CD4-positive, alpha-beta T cell treated with Interleukin-12 subunit alpha and Interleukin-12 subunit beta, for 1 hour (primary cell): ENCODE results near the gene EEF1A2.
A peak's percentile ranks its signal among the peaks of the same experiment; 100 is the strongest.
"Not testable (repeated sequence)": the region's sequence is repeated elsewhere in the genome, so short reads cannot be mapped to it uniquely, and the experiment has no call there.

Experiments
- DNase-seq: peaks from one replicate; pipeline ENCODE4 v3.0.0-alpha.2; 2020

The EEF1A2 gene

DNA sequence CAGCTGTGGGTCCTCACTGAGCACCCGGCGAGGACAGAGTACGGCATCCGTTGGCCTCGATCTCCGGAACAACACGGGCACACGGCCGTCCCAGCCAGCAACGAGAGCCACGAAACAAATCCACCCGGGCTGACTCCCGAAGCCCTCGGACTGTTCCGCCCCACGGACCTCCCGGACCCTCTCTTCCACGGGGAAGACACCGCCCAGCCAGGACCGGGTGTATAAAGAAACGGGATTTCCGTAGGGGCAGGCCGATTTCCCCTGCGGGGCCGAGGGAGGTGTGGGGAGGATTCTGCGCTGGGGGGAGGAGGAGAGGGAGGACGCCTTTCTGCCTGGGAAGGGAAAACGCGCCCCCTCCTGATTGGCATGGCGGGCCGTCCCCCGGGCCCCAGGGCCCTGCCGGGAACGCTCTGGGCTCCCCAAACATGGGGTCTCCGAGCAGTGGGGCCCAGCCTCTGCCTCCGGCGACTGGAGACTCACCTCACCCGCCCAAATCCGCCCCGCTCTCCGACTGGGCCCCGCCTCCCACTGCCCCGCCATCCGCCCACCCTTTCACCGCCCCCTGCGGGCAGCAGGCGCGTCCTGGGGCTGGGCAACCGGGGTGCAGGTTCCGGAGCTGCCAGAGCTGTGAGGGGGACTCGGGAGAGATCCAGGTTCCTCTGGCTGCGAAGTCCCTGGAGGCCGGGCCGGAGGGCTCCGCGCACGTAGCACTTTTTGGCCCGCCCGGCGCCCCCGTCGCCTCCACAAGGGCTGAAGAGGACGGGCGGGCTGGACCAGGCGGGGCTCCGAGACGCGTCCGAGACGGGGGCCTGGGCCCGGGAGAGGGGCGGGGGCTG, 21.0 kb upstream of the EEF1A2 start:
- DNase-seq = peak; percentile 76

DNA sequence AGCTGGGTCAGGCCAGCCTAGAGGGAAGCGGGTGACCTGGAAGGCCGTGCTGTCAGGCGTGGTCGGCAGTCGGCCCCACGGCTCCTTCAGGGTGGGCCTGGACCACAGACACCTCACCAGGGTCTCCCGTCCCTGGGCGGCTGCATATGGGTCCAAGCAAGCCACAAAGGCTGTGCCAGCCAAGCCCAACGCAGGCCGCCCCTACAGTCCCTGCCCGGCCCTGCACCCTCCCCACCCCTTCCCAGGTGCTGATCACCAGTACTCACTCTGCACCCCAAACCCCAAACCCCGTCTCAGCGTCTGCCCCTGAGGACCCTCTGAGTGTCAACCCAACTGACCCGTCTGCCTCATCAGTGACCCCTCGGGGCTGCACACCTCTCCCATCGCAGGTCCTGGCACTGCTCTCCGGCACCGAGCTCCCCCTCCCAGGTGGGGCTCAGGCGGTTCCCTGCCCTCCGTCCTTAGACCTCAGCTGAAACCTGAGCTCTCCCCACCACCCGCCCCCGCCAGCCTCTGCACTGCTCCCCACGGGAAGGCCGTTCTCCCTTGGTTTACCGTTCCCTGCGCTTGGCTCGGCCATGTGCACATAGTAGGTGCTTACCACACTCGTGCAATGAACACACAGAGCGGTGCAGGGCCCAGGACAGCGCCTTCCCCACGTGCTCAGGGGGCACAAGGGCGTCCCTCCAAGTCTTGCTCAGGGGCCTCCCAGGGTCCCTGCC, 20.2 kb upstream of the EEF1A2 start:
- DNase-seq = no peak

DNA sequence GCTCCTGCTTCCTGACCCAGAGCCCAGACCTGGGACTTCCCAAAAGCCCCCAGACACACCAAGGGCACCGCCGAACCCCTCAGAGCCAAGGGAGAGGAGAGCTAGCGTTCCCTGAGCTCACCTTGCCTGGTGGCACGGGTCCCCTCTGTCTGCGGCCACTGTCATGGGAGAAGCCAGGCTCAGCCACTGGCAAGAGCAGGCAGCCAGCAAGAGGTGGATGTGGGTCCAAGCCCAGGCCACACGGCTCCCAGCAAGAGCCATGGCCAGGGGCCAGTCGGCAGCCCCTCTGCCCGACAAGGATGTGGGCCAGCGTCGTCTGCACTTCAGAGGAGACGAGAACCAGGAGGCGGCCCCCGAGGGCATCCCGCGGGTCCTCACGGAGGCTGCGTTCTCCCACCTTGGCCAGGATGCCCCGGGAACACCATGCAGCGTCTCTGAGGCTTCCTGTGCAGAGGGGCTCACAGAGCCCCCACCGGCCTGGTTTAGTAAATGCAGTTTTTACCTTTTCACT, 19.5 kb upstream of the EEF1A2 start:
- DNase-seq = no peak

DNA sequence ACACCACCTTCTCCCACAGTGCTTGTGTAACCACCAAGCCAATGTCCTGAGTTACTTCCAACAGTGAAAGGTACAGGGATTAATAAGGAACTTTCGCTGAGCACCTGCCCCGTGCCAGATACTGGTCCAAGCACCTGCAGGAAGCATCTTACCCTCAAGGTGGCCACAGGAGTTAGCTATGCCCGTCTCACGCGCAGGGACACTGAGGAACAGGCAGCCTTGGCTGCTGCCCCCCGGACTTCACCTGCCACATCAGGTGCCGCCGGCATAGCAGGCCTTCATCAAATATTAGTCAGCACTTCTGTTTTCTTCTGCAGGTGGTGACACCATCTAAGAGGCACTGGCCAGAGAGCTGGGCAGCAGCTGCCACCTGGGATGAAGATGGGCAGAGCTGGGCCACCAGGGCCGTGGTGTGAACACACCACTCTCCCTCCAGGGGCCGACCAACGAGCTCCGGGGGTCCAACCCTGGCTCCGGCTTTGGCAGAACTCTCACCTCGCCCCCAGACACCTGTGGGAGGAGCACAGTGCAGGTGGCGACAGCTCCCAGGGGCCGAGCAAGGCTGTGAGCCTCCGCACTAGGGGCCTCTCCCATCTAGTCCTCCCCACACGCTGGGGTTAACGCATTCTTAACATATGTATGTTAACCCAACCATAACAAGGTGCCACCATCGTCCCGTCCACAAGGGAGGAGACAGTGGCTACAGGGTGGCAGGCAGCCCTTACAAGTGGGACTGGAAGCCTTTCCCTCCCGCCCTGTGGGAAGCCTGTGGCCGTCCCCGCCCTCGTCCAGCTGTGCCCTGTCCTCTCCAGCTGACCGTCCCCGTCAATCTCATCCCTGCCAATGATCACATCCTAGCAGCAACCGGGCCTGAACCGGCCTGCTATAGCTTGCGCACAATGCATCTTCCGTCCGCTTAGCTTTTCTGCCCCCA, 18.8 kb upstream of the EEF1A2 start:
- DNase-seq = no peak

DNA sequence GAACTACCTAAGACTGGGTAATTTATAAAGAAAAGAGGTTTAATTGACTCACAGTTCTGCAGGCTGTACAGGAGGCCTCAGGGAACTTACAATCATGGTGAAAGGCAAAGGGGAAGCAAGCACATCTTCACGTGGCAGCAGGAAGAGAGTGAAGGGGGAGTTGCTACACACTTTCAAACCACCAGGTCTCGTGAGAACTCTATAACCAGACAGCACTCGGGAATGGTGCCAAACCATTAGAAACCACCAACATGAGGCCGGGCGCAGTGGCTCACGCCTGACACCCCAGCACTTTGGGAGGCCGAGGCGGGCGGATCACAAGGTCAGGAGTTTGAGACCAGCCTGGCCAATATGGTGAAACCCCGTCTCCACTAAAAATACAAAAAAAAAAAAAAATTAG, 15.6 kb upstream of the EEF1A2 start:
- DNase-seq = not testable (repeated sequence)

DNA sequence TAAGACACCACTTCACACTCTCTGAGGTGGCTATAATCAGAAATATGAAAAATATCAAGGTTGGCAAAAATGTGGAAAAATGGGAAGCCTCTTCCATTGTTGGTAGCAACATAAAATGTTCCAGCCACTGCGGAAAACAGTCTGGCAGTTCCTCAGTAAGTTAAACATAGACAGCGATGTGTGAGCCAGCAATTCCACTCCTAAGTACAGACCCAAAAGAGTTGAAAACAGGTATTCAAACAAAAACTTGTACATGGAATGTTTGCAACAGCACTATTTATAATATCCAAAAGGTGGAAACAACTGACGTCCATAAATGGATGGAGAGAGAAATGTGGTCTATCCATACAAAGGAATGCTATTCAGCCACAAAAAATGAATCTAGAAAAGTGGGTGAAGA, 14.3 kb upstream of the EEF1A2 start:
- DNase-seq = no peak

DNA sequence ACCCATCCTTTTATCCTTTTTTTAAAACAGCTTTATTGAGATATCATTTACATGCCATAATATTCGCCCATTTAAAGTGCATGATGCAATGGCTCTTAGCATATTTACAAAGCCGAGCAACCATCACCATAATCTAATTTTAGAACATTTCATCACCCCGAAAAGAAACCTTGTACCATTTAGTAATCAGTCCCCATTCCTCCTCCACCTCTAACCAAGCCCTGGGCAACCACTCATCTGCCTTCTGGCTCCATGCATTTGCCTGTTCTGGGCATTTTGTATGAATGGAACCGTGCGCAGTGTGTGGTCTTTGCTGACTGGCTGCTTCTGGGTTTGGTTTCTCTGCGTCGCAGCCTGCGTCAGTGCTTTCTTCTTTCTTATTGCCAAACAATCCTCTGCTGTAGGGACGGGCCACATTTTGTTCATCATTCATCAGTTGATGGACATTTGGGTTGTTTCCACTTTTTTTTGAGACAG, 10.2 kb upstream of the EEF1A2 start:
- no peak for DNase-seq

DNA sequence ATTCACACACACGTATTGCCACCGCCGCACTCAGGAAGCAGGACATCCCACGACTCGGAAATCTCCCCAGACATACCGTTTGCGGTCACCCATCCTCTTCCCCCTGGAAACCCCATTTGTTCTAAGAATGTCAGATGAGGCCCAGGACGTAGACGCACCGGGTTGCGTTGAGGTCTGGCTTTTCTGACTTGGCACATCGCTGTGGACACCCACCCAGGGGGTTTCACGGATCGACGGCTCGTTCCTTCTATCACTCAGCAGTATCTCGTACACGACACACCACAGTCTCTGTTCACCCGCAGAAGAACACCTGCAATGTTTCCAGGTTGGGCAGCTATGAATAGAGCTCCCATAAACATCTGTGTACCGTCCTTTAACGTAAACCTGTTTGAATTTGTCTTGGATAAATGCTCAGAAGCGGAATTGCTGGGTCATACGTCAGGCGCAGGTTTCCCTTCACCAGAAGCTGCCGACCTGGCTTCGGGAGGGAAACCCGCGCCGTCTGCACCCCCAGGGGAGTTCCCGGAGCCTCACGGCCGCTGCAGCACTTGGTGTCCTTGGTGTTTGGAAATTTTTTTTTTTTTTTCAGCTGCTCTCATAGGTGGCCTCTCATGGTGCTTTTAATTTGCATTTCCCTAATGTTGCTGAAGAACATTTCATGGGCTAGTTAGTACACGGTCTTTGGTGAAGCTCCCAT, 9.3 kb upstream of the EEF1A2 start:
- DNase-seq = no peak

DNA sequence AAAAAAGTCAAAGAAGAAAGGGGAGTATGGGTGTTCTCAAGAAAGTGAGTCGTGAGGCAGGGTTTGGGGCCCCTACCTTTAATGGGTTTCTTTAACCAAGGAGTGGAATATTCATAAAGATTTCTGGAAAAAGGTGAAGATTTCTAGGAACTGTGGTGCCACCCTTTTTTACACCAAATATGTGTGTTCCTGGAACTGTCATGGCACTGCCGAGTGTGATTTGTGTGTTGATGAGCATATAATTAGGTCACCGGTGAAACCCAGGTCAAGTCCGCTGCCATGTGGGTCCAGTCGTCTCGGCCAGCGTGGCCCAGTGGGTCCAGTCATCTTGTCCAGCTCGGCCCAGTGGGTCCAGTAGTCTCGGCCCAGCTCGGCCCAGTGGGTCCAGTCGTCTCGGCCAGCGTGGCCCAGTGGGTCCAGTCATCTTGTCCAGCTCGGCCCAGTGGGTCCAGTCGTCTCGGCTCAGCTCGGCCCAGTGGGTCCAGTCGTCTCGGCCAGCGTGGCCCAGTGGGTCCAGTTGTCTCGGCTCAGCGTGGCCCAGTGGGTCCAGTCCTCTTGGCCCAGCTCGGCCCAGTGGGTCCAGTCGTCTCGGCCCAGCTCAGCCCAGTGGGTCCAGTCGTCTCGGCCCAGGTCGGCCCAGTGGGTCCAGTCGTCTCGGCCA, 8.3 kb upstream of the EEF1A2 start:
- no peak for DNase-seq

DNA sequence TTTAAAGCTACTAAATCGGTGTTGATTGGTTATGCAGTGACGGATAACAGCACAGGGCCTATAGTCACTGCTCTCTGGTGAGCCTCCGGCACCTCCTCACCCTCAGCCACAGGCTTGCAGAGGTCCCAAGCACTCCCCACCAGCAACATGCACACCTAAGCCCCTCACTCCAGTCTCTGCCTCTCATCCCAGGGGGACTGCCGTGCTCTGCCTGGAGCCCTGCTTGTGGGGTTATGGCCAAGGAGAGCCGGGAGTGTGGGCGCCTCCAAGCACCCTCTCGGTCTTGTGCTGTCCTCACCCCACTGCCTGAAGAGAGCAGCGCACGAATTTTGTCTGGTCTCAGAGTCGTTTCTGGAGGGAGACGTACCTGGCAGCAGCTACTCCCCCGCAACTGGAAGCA, 6.8 kb upstream of the EEF1A2 start:
- DNase-seq = no peak

DNA sequence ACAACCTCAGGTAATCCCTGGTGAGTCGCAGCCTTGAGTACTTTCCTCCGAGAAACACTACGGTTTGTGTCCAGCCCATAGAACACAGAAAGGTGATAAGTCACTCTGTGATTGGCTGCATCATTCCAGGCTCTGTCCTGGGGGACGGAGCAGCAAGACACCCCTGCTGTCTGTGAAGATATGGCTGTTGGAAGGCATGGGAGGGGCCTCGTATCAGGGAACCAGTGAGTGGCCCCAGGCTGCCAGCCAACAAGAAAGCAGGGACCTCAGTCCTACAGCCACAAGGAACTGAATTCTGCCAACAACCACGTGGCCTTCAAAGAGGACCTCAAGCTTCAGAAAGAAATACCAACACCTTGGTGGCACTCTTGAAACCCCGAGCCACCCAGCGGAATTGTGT, 6.4 kb upstream of the EEF1A2 start:
- no peak for DNase-seq

DNA sequence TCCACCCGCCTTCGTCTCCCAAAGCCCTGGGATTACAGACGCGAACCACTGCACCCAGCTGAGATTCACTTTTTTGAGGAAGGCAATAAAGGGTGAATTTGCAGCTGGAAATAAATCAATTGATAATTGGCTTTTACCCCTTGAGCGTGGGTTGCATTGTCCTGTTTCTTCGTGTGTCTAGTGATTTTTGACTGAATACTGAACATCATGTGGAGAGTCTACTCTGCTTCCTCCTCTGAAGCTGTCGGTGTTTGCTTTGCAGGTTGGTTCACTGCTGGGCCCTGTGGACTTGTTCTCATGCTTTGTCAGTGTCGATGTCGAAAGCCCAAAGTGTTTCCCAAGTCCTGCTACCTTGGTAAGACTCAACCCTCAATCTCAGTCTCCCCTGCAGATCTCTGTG, 5.8 kb upstream of the EEF1A2 start:
- DNase-seq = no peak

DNA sequence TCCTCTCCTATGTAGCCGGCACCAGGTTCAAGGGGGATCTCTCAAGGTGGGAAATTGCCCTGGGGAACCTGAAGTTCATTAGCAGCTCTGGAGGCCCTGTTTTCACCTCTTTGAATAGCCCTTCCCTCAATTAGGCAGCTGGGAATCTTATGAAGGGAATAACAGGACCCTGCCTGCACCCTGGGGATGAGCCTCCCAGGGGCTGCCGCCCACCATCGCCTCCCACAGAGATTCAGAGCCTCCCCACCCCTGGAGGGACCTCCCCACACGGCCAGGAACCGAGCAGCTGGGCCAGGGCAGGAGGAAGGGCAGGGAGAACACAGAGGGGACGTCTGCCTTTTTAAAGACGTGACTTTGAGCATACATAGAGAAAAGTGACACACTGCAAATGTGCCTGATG, 4.6 kb upstream of the EEF1A2 start:
- no peak for DNase-seq

DNA sequence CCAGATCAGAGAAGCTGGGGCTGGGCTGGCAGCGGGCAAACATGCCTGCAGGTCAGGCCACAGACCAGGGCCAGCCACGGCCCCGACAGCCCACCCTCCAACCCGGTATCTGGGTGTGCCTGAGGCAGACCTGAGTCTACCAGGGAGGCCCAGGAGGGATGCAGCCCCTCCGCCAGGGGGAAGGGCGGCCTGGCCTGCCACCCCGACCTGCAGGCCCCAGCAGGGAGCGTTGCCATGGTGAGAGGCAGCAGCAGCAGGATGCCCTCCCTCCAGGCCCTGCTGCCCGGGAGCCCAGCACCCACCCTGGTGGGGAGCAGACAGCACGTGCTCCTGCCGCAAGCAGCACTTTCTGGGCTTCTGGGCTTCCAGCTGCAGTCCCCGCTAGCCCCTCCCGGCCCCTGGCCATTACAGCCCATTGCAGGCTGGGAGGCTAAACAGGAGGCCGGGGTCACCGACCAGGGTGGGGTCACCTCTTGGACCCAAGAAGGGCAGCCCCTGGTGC, 3.8 kb upstream of the EEF1A2 start:
- no peak for DNase-seq

DNA sequence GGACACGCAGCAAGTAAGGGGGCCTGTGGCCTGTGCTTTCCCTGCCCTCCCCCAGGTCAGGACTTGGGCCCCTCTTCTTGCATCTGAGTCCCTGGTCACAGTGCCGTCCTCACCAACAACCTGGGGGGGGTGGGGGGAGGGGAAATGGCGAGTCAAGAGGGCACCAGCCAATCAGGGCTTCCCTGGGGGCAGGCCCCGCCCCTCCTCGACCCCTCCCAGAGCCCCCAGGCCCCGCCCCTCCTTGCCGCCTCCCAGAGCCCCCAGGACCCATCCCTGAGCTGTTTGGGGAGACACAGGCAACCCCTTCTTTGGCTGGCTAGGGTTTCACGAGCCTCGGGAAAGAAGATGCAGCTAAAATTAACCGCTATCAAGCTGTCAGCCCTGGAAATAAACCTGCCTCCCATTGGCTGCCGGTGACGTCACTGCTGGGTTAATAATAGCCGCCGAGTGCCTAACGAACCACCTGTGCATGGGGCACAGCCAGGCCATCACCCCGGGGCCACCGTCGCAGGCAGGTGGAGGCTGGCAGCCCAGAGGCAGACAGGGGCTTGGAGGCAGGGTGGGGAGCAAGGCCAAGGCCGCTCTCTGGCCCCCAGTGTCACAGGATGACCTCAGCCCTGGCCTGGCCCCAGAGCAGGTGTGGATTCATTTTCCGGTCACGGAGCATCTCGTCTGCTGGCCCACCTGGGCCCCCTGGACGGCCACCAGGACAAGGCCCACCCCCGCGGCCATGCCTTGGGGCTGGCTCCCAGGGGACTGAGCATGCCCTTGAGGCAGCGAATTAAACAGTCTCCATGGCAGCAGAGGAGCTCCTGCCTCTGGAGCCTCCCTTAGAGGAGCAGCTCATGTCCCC, 3.2 kb upstream of the EEF1A2 start:
- DNase-seq = no peak

DNA sequence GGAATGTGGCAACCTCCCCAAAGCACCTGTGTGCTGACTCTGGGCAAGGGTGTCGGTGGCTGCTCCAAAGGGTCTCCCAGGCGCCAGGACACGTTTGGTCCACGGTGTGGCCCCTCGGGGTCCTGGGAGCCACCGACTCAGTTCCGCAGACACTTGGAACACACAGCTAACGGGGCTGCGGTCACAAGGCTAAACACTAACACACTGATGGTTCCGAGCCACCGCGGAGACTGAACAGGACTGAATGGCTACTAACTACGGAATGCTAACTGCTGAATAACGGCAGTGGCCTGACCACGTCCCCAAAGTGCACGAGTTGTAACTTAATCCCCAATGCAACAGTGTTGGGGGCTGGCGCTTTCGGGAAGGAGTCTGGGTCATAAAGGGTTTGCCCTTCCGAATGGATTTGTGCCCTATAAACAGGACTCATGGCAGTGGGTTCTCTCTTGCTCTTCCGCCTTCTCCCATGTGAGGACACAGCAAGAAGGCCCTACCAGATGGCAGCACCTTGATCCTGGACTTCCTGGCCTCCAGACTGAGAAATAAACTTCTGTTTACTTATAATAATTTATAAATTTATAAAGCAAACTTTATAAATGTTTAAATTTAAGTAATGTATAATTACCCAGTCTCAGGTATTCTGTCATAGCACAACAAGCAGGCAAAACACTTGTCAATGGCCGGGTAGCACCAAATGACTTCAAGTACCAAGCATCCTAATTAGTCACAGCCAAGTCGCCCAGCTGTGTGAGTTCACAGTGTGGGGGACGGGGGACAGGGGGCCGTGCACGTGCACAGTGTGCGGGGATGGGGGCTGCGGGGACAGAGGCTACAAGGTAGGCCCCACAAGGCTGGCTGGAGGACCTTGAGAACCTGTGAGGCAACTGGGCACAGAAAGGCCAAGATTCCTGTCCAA, 2.3 kb upstream of the EEF1A2 start:
- DNase-seq = no peak

DNA sequence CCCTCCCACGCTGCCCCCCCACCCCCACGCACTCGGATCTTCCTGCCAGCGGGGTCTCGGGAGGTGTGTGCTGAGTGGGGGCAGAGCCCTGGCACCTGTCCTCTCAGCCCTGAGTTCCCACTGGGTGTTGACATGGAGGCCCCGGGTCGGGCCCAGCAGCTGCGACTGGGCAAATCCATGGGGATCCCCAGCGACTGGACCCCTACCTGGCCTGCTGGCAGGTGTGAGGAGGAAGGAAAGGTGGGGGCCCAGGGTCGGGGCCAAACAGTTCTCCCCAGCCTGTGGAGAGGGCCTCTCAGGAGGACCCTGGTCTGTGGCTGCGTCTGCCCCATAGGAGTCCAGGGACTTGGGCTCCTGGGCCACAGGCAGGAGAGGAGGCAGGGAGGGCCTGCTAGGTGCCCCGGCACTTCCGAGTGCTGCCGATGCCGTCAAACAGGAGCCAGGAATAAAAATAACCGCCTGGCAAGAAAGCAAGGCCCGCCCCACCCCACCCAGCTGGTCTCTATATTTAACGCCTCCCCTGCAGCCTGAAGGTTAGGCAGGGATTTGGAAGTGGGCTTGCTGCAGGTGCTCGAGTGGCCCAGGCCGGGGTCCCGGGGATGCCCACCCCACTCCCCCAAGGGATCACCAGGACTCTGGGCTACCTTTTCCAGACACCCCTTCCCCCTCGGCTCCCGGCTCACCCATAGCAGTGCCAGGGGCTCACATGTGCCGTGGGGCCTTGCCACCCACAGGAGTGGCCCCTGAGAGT, 1.4 kb upstream of the EEF1A2 start:
- DNase-seq = no peak

DNA sequence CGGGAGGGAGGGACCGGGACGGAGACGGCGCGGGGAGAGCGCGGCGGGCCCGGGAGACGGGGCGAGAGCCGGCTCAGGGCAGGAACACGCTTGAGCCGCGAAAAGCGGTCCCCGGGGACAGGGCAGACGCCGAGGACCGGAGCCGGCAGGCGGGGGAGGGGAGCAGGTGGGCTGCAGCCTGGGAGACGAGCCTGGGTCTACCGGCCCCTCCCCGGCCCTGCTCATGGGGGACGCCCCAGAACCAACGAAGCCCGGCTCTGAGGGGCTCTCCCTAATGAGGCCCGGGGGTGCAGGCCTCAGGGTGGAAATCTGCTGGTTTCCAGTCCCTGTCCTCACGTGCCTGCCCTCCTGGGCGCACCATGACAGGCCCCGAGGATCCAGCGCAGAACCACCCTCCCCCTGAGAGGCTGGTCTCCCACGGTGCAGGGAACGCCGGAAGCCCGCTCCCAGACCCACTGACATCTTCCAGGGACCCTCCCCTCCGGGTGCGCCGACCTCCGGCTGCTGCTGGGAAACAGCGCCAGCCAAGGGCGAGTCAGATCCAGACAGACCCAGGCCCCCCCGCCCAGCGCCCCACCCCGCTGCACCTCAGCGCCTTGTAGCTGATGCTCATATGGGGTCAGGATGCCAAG, 571 bp upstream of the EEF1A2 start:
- no peak for DNase-seq
